Parathyroid adenoma (tissue), 2 donors: ENCODE measurements around the gene KCNQ1.

Experiments used
- H2AFZ ChIP-seq: fragments of 300-600 bp; sonication (generic); one replicate; pipeline ENCODE4 v1.7.0; 2017; ENCODE audit warnings: antibody characterized with exemption, mild to moderate bottlenecking
- H3K27ac ChIP-seq: fragments of 300-600 bp; sonication (generic); one replicate; pipeline ENCODE4 v1.7.0; 2017
- H3K27me3 ChIP-seq: fragments of 300-600 bp; sonication (generic); one replicate; pipeline ENCODE4 v1.7.0; 2017; ENCODE audit warnings: low read length; ENCODE audit not compliant: control insufficient read depth, insufficient read depth
- H3K36me3 ChIP-seq: fragments of 300-600 bp; sonication (generic); one replicate; pipeline ENCODE4 v1.7.0; 2017; ENCODE audit warnings: low read length; ENCODE audit not compliant: control insufficient read depth, insufficient read depth
- H3K4me1 ChIP-seq: fragments of 300-600 bp; sonication (generic); one replicate; pipeline ENCODE4 v1.7.0; 2017; ENCODE audit warnings: control low read depth
- H3K4me2 ChIP-seq: fragments of 300-600 bp; sonication (generic); one replicate; pipeline ENCODE4 v1.7.0; 2017; ENCODE audit warnings: low read length
- H3K4me3 ChIP-seq: fragments of 300-600 bp; sonication (generic); one replicate; pipeline ENCODE4 v1.7.0; 2017; ENCODE audit warnings: low read depth, low read length
- H3K79me2 ChIP-seq: fragments of 300-600 bp; sonication (generic); one replicate; pipeline ENCODE4 v1.7.0; 2017; ENCODE audit warnings: control low read depth
- H3K9ac ChIP-seq: fragments of 300-600 bp; sonication (generic); one replicate; pipeline ENCODE4 v1.7.0; 2017; ENCODE audit warnings: mild to moderate bottlenecking
- H3K9me3 ChIP-seq: fragments of 300-600 bp; sonication (generic); one replicate; pipeline ENCODE4 v1.7.0; 2017; ENCODE audit warnings: low read length; ENCODE audit not compliant: control insufficient read depth
- TF ChIP-seq, protein P1 (sequence below): fragments of 300-600 bp; sonication (generic); IDR thresholded peaks from one replicate; pipeline ENCODE4 v1.7.0; 2017; ENCODE audit warnings: antibody characterized with exemption, mild to moderate bottlenecking
- donor health status: primary hyperparathyroidism.

The KCNQ1 gene, protein sequence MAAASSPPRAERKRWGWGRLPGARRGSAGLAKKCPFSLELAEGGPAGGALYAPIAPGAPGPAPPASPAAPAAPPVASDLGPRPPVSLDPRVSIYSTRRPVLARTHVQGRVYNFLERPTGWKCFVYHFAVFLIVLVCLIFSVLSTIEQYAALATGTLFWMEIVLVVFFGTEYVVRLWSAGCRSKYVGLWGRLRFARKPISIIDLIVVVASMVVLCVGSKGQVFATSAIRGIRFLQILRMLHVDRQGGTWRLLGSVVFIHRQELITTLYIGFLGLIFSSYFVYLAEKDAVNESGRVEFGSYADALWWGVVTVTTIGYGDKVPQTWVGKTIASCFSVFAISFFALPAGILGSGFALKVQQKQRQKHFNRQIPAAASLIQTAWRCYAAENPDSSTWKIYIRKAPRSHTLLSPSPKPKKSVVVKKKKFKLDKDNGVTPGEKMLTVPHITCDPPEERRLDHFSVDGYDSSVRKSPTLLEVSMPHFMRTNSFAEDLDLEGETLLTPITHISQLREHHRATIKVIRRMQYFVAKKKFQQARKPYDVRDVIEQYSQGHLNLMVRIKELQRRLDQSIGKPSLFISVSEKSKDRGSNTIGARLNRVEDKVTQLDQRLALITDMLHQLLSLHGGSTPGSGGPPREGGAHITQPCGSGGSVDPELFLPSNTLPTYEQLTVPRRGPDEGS

DNA sequence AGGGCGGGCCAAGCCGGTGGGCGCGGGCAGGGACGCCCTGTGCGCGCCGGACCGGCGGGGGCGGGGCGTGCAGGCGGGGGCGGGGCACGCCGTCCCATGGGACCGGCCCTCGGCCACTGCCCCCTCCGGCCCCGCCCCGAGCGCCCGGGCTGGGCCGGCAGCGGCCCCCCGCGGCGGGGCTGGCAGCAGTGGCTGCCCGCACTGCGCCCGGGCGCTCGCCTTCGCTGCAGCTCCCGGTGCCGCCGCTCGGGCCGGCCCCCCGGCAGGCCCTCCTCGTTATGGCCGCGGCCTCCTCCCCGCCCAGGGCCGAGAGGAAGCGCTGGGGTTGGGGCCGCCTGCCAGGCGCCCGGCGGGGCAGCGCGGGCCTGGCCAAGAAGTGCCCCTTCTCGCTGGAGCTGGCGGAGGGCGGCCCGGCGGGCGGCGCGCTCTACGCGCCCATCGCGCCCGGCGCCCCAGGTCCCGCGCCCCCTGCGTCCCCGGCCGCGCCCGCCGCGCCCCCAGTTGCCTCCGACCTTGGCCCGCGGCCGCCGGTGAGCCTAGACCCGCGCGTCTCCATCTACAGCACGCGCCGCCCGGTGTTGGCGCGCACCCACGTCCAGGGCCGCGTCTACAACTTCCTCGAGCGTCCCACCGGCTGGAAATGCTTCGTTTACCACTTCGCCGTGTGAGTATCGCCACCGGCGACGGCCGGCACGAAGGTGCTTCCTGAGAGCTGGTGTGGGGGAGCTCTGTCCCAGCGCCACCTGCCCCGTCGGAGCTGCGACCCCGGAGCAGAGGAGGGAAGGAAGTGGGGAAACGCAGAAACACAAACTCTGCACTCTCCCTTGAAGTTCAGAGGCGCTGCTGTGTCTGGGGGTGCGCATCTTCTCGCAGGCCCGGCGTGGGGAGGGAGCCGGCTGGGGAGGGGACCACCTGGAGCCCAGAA lies at the start of gene KCNQ1:
KCNQ1 (plus strand) TSS at position 188 of the 925 bp plus-strand sequence; CDS start at position 279, 91 bp downstream.
- Histone ChIP-seq H3K4me2 (peak within 1 kb of the TSS; percentile 80), H3K79me2 (peaks cover 15% of the 10 kb centered on the region), H3K4me1 (no peaks in the 10 kb centered on the region), H3K36me3 (no peaks in the 10 kb centered on the region), H3K27ac (peak within 1 kb of the TSS; percentile 24), H3K4me3 (peak within 1 kb of the TSS; percentile 52), H3K9ac (no peak within 1 kb of the TSS), H3K9me3 (no peaks in the 10 kb centered on the region), H3K27me3 (no peaks in the 10 kb centered on the region), H2AFZ (peak within 1 kb of the TSS; percentile 46)
- TF ChIP-seq, protein P1, sequence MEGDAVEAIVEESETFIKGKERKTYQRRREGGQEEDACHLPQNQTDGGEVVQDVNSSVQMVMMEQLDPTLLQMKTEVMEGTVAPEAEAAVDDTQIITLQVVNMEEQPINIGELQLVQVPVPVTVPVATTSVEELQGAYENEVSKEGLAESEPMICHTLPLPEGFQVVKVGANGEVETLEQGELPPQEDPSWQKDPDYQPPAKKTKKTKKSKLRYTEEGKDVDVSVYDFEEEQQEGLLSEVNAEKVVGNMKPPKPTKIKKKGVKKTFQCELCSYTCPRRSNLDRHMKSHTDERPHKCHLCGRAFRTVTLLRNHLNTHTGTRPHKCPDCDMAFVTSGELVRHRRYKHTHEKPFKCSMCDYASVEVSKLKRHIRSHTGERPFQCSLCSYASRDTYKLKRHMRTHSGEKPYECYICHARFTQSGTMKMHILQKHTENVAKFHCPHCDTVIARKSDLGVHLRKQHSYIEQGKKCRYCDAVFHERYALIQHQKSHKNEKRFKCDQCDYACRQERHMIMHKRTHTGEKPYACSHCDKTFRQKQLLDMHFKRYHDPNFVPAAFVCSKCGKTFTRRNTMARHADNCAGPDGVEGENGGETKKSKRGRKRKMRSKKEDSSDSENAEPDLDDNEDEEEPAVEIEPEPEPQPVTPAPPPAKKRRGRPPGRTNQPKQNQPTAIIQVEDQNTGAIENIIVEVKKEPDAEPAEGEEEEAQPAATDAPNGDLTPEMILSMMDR, result no peak

DNA sequence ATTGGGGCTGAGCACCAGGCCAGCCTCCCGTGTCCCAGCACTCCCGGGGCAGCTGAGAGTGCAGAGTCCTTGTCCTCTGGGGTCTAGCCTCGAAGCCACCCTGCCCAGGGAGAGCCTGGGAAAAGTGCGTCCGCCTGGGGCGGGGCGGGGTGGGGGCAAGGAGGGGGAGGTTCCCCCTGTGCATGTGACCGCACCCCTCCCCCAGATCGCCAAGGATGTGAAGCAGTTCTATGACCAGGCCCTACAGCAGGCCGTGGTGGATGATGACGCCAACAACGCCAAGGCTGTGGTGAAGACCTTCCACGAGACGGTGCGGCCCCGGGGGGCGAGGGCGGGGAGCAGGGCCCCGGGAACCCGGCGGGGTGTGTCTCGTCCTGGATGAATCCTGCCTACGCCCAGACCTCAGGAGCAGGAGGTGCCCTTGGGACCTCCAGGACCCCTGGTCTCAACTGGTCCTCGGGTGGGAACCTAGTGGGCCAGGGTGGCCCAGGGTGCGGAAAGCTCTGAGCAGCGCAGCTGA lies 49.5 kb upstream of the KCNQ1 start:
- Histone ChIP-seq H3K9ac (no peak overlapping the region), H2AFZ (no peak overlapping the region), H3K9me3 (no peaks in the 10 kb centered on the region), H3K36me3 (no peaks in the 10 kb centered on the region), H3K4me1 (peaks cover 5% of the 10 kb centered on the region), H3K4me3 (no peak overlapping the region), H3K4me2 (no peak overlapping the region), H3K79me2 (no peaks in the 10 kb centered on the region), H3K27me3 (no peaks in the 10 kb centered on the region), H3K27ac (no peak overlapping the region)
- TF ChIP-seq, protein P1, result no peak

DNA sequence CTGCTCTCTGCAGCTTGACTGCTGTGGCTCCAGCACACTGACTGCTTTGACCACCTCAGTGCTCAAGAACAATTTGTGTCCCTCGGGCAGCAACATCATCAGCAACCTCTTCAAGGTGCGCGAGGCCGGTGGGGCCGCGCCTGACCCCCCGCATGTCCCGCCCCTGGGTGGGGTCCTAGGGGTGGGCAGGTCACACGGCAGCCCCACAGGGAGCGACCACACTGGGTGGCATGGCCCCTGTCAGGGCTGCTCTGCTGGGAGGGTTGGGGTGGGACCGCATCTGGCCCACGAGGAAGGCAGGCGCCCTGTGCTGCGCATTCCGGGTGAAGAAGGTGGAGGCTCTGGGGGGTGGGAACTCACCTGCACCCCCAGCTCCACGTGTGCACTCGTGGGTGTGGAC lies 49.0 kb upstream of the KCNQ1 start:
- no peaks in the 10 kb centered on the region for H3K27me3 ChIP-seq
- H3K79me2 ChIP-seq, result no peaks in the 10 kb centered on the region
- no peak overlapping the region for H3K27ac ChIP-seq
- no peak overlapping the region for H2AFZ ChIP-seq
- H3K4me2 ChIP-seq, result no peak overlapping the region
- H3K9ac ChIP-seq, result no peak overlapping the region
- TF ChIP-seq, protein P1, result no peak
- H3K9me3 ChIP-seq, result no peaks in the 10 kb centered on the region
- H3K4me3 ChIP-seq, result no peak overlapping the region
- H3K4me1 ChIP-seq, result peaks cover 5% of the 10 kb centered on the region
- H3K36me3 ChIP-seq, result no peaks in the 10 kb centered on the region

DNA sequence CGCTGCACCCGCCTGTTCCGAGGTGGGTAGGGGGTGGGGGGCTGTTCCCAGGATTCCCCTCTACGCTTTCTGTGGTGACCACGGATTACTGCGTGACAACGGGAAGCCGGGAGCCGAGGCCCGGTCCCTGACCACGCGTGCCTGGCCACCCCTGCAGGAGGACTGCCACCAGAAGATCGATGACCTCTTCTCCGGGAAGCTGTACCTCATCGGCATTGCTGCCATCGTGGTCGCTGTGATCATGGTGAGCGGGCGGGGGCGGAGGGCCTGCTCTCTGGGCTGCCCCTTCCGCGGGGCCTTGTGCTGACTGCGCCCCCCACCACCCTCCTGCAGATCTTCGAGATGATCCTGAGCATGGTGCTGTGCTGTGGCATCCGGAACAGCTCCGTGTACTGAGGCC lies 48.3 kb upstream of the KCNQ1 start:
- no peak overlapping the region for H3K27ac ChIP-seq
- no peaks in the 10 kb centered on the region for H3K27me3 ChIP-seq
- H3K4me1 ChIP-seq, result peaks cover 5% of the 10 kb centered on the region
- H3K79me2 ChIP-seq, result peaks cover 3% of the 10 kb centered on the region
- H2AFZ ChIP-seq, result no peak overlapping the region
- H3K36me3 ChIP-seq, result no peaks in the 10 kb centered on the region
- no peak overlapping the region for H3K4me3 ChIP-seq
- H3K4me2 ChIP-seq, result no peak overlapping the region
- TF ChIP-seq, protein P1, result no peak
- H3K9ac ChIP-seq, result no peak overlapping the region
- H3K9me3 ChIP-seq, result no peaks in the 10 kb centered on the region
